Measurements from ENCODE around the gene ATG2B. TPM values are rescaled to one million over a fixed set of nuclear protein-coding genes. Genes with fewer than 3 reads are reported as not detected.

The ATG2B gene
- total and polyA plus RNA-seq, 10 of the 15 experiments (the other 5 are each of a cell fraction or from before 2014, with no cell fraction given): 0.84 to 15.4 (median 9.9) TPM

- Histone ChIP-seq H3K9me3 (replicated peaks; ENCODE audit: control insufficient read depth, insufficient read depth, low read length) (no peaks in the 10 kb centered on the region), H3K36me3 (ENCODE audit: control insufficient read depth in 2 of 2, insufficient read depth in 2 of 2, low read length in 1 of 2) (no peaks in the 10 kb centered on the region), H3K27me3 (replicated peaks in 1 of 2; ENCODE audit: control insufficient read depth in 2 of 2, insufficient read depth in 2 of 2, low read length in 1 of 2) (no peaks in the 10 kb centered on the region), H3K4me2 (ENCODE audit: control insufficient read depth, insufficient read depth) (no peak overlapping the region), H3K79me2 (ENCODE audit: control insufficient read depth, insufficient read depth, low read length) (no peaks in the 10 kb centered on the region; the same call in 1 of the 2 replicates), H2AFZ (ENCODE audit: control insufficient read depth, low read depth, low read length) (no peak overlapping the region), H3K27ac (ENCODE audit: control insufficient read depth, insufficient read depth) (no peak overlapping the region), H4K20me1 (ENCODE audit: control insufficient read depth, insufficient read depth) (no peaks in the 10 kb centered on the region), H3K4me1 (ENCODE audit: control insufficient read depth, insufficient read depth, low read length) (no peaks in the 10 kb centered on the region), H3K4me3 (no peak overlapping the region), H3K9ac (ENCODE audit: control insufficient read depth, insufficient read depth, low read length) (no peak overlapping the region)
- ATAC-seq: no peak
- ChIA-PET POLR2A (no interaction called here), CTCF (no interaction called here), SMC1A (ENCODE audit: uncharacterized antibody, unreplicated experiment) (interaction anchor here (1.0 kb wide), 1 partner anchor 30 kb away, joined by 3 read pairs; no protein-coding TSS in a partner anchor), RAD21 (ENCODE audit: unreplicated experiment) (interaction anchor here (0.7 kb wide), 1 partner anchor 499 kb away, joined by 3 read pairs; no protein-coding TSS in a partner anchor)
- DNase-seq (ENCODE audit: low read depth, low spot score): no peak
- TF ChIP-seq, protein P1, sequence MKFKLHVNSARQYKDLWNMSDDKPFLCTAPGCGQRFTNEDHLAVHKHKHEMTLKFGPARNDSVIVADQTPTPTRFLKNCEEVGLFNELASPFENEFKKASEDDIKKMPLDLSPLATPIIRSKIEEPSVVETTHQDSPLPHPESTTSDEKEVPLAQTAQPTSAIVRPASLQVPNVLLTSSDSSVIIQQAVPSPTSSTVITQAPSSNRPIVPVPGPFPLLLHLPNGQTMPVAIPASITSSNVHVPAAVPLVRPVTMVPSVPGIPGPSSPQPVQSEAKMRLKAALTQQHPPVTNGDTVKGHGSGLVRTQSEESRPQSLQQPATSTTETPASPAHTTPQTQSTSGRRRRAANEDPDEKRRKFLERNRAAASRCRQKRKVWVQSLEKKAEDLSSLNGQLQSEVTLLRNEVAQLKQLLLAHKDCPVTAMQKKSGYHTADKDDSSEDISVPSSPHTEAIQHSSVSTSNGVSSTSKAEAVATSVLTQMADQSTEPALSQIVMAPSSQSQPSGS (IDR thresholded peaks at IDR 0.05; ENCODE audit: low read length): no peak
- no peak for TF ChIP-seq HDAC2 (IDR thresholded peaks at IDR 0.05)
- TF ChIP-seq, protein P2, sequence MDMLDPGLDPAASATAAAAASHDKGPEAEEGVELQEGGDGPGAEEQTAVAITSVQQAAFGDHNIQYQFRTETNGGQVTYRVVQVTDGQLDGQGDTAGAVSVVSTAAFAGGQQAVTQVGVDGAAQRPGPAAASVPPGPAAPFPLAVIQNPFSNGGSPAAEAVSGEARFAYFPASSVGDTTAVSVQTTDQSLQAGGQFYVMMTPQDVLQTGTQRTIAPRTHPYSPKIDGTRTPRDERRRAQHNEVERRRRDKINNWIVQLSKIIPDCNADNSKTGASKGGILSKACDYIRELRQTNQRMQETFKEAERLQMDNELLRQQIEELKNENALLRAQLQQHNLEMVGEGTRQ (IDR thresholded peaks at IDR 0.05; ENCODE audit: borderline replicate concordance, low read depth, low read length): no peak
- TF ChIP-seq, protein P3, sequence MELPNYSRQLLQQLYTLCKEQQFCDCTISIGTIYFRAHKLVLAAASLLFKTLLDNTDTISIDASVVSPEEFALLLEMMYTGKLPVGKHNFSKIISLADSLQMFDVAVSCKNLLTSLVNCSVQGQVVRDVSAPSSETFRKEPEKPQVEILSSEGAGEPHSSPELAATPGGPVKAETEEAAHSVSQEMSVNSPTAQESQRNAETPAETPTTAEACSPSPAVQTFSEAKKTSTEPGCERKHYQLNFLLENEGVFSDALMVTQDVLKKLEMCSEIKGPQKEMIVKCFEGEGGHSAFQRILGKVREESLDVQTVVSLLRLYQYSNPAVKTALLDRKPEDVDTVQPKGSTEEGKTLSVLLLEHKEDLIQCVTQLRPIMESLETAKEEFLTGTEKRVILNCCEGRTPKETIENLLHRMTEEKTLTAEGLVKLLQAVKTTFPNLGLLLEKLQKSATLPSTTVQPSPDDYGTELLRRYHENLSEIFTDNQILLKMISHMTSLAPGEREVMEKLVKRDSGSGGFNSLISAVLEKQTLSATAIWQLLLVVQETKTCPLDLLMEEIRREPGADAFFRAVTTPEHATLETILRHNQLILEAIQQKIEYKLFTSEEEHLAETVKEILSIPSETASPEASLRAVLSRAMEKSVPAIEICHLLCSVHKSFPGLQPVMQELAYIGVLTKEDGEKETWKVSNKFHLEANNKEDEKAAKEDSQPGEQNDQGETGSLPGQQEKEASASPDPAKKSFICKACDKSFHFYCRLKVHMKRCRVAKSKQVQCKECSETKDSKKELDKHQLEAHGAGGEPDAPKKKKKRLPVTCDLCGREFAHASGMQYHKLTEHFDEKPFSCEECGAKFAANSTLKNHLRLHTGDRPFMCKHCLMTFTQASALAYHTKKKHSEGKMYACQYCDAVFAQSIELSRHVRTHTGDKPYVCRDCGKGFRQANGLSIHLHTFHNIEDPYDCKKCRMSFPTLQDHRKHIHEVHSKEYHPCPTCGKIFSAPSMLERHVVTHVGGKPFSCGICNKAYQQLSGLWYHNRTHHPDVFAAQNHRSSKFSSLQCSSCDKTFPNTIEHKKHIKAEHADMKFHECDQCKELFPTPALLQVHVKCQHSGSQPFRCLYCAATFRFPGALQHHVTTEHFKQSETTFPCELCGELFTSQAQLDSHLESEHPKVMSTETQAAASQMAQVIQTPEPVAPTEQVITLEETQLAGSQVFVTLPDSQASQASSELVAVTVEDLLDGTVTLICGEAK (IDR thresholded peaks at IDR 0.05; ENCODE audit: borderline replicate concordance): no peak
- no peak for TF ChIP-seq CHD1 (IDR thresholded peaks at IDR 0.05; ENCODE audit: low read depth, low read length)
- no peak for TF ChIP-seq CBX5 (IDR thresholded peaks at IDR 0.05; ENCODE audit: low read depth)
- no peak for TF ChIP-seq ETV6 (conservative IDR thresholded peaks at IDR 0.05 in 1 of 2, IDR thresholded peaks at IDR 0.05 in 1 of 2; ENCODE audit: borderline replicate concordance in 1 of 2, low read depth in 1 of 2)
- TF ChIP-seq, protein P4, sequence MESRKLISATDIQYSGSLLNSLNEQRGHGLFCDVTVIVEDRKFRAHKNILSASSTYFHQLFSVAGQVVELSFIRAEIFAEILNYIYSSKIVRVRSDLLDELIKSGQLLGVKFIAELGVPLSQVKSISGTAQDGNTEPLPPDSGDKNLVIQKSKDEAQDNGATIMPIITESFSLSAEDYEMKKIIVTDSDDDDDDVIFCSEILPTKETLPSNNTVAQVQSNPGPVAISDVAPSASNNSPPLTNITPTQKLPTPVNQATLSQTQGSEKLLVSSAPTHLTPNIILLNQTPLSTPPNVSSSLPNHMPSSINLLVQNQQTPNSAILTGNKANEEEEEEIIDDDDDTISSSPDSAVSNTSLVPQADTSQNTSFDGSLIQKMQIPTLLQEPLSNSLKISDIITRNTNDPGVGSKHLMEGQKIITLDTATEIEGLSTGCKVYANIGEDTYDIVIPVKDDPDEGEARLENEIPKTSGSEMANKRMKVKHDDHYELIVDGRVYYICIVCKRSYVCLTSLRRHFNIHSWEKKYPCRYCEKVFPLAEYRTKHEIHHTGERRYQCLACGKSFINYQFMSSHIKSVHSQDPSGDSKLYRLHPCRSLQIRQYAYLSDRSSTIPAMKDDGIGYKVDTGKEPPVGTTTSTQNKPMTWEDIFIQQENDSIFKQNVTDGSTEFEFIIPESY (IDR thresholded peaks at IDR 0.05): no peak
- no peak for TF ChIP-seq SIN3A (IDR thresholded peaks at IDR 0.05; ENCODE audit: low read depth, low read length)
- no peak for TF ChIP-seq PAX5 (IDR thresholded peaks at IDR 0.05; ENCODE audit: borderline replicate concordance, low read depth, low read length)
- TF ChIP-seq SUPT20H (IDR thresholded peaks at IDR 0.05; ENCODE audit: borderline replicate concordance, control insufficient read depth, low read depth, low read length): no peak
- no peak for TF ChIP-seq CREM (IDR thresholded peaks at IDR 0.05; ENCODE audit: low read depth)
- no peak for TF ChIP-seq NFYA (IDR thresholded peaks at IDR 0.05; ENCODE audit: borderline replicate concordance, low read depth, low read length)
- no peak for TF ChIP-seq IKZF2 (IDR thresholded peaks at IDR 0.05)
- no peak for TF ChIP-seq ZNF207 (IDR thresholded peaks at IDR 0.05; ENCODE audit: borderline replicate concordance)
- no TSS peak for BruUV-seq (replicated peaks)
- in situ Hi-C loops (cut with MboI): no loop called here
- intact Hi-C loops (cut with micrococcal nuclease; ENCODE audit: unreplicated experiment): no loop called here
- FAIRE-seq: no peak
- WGBS (ENCODE audit: insufficient coverage, insufficient replicate concordance, low lambda C conversion rate, missing lambda C conversion rate): 99% methylated on average over 4 of the region's 4 CpGs
Observed at GRCh38 chr14:96354246-96354645, 8.9 kb downstream of the ATG2B start.
